Sigmoid colon (tissue), 7 donors: Measurements from ENCODE around the gene TMF1. TPM values are rescaled to one million over a fixed set of nuclear protein-coding genes. Genes with fewer than 3 reads are reported as not detected.

Experiments
- DNase-seq: peaks from one replicate; pipeline ENCODE4 v3.0.0-alpha.2; 2019
- H3K27ac ChIP-seq, 4 donors: fragments of 200-600 bp; sonication (generic); one replicate each; pipeline ENCODE4 v1.5.1; 2016 to 2019; ENCODE audit warnings: mild to moderate bottlenecking in 1 of 4
- H3K27me3 ChIP-seq, 3 donors: fragments of 200-600 bp; sonication (generic); one replicate each; pipeline ENCODE4 v1.5.1; 2019; ENCODE audit warnings: mild to moderate bottlenecking in 1 of 3
- H3K36me3 ChIP-seq, 4 donors: fragments of 200-600 bp; sonication (generic); one replicate each; pipeline ENCODE4 v1.5.1; 2016 to 2019
- H3K4me1 ChIP-seq, 4 donors: fragments of 200-600 bp; sonication (generic); one replicate each; pipeline ENCODE4 v1.5.1; 2017 to 2019
- H3K4me3 ChIP-seq, 4 donors: fragments of 200-600 bp; sonication (generic); one replicate each; pipeline ENCODE4 v1.5.1; 2017 to 2019; ENCODE audit warnings: mild to moderate bottlenecking in 2 of 4, moderate library complexity in 1 of 4
- H3K9me3 ChIP-seq, 4 donors: fragments of 200-600 bp in 3 of 4; sonication (generic) in 3 of 4; one replicate each; pipeline versions ENCODE4 v1.5.1 to v1.6.1; 2013 to 2019
- EP300 ChIP-seq, 4 donors: sonication (generic); formaldehyde crosslinking; IDR thresholded peaks; one replicate each; pipeline ENCODE4 v1.6.1; 2017; ENCODE audit warnings: antibody characterized with exemption in 4 of 4
- POLR2A ChIP-seq, 2 donors: fragments of 450-650 bp; IDR thresholded peaks; one replicate each; pipeline ENCODE4 v1.6.1; 2016; ENCODE audit warnings: antibody characterized with exemption in 2 of 2, mild to moderate bottlenecking in 2 of 2, moderate library complexity in 2 of 2
- POLR2AphosphoS5 ChIP-seq, 4 donors: sonication (generic); formaldehyde crosslinking; IDR thresholded peaks; one replicate each; pipeline ENCODE4 v1.6.1; 2017; ENCODE audit warnings: antibody characterized with exemption in 4 of 4
- WGBS, 2 donors: extraction: QIAGEN DNeasy Blood & Tissue Kit; methylation state at CpG; one replicate each; pipeline ENCODE4 v1.1.7; 2013; 5-methylcytosine and 5-hydroxymethylcytosine counted together
- intact Hi-C: fragments of 100-400 bp; cut with DNase I; formaldehyde crosslinking; loops from one replicate; pipeline ENCODE4 v1.15.1; 2023
- polyA plus RNA-seq, 3 donors: library from polyadenylated mRNA; stranded (reverse); fragments of 200-250 nt; gene quantifications; one replicate each; pipeline ENCODE4 v1.2.3, GENCODE V29; 2013
- total RNA-seq, 4 donors: library from RNA; depleted of rRNA; stranded (reverse); fragments of >200 nt; gene quantifications; one replicate each; pipeline ENCODE4 v1.1.0, GENCODE V29; 2016
- TF ChIP-seq, protein P1 (sequence below), 4 experiments: fragments of 450-650 bp in 3 of 4; fragments of 200-600 bp in 1 of 4; IDR thresholded peaks; one replicate each; pipeline ENCODE4 v1.5.1; 2016 to 2019; ENCODE audit warnings: antibody characterized with exemption in 4 of 4, mild to moderate bottlenecking in 3 of 4, moderate library complexity in 2 of 4
- donor health status: healthy with polysubstance abuse.
- donor health status: Bipolar disorder and iron deficiency.
- donor health status: healthy.

The TMF1 gene
- total and polyA plus RNA-seq, 7 donors, result 9.9 to 32.8 (median 26.9) TPM

DNA sequence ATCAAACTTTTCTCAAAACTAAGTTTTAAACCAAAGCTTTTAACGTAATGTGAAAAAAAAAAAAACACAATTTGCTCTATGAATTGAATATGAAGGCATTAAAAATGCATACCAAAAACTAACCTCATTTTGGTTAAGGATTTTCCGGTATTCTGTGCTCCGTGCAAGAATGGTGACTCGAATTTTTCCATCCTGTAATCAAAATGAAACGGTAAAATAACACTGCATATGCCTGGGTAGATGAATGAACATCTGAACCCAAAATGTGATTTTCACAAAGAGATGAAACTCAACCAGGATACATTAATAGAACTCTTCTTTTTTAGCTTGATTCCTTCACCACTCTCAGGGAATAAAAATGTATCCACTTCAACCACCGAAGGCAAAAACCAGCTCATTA is 64.8 kb downstream of the TMF1 start:
- no peak overlapping the region for H3K4me3 ChIP-seq
- TF ChIP-seq POLR2A (IDR thresholded peaks at IDR 0.05) (no peak), POLR2AphosphoS5 (IDR thresholded peaks at IDR 0.05) (no peak), EP300 (IDR thresholded peaks at IDR 0.05) (no peak)
- TF ChIP-seq, protein P1, sequence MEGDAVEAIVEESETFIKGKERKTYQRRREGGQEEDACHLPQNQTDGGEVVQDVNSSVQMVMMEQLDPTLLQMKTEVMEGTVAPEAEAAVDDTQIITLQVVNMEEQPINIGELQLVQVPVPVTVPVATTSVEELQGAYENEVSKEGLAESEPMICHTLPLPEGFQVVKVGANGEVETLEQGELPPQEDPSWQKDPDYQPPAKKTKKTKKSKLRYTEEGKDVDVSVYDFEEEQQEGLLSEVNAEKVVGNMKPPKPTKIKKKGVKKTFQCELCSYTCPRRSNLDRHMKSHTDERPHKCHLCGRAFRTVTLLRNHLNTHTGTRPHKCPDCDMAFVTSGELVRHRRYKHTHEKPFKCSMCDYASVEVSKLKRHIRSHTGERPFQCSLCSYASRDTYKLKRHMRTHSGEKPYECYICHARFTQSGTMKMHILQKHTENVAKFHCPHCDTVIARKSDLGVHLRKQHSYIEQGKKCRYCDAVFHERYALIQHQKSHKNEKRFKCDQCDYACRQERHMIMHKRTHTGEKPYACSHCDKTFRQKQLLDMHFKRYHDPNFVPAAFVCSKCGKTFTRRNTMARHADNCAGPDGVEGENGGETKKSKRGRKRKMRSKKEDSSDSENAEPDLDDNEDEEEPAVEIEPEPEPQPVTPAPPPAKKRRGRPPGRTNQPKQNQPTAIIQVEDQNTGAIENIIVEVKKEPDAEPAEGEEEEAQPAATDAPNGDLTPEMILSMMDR (IDR thresholded peaks at IDR 0.05), result no peak
- peaks cover 19 to 83% (median 38%) of the 10 kb centered on the region in 4 donors for H3K36me3 ChIP-seq
- DNase-seq, result no peak
- intact Hi-C loops, result no loop called here
- no peak overlapping the region for H3K27ac ChIP-seq
- H3K9me3 ChIP-seq, result no peaks in the 10 kb centered on the region
- no peaks in the 10 kb centered on the region for H3K4me1 ChIP-seq
- H3K27me3 ChIP-seq, result no peaks in the 10 kb centered on the region
- 89 to 92% methylated on average over 6 of the region's 6 CpGs for WGBS, 2 donors

DNA sequence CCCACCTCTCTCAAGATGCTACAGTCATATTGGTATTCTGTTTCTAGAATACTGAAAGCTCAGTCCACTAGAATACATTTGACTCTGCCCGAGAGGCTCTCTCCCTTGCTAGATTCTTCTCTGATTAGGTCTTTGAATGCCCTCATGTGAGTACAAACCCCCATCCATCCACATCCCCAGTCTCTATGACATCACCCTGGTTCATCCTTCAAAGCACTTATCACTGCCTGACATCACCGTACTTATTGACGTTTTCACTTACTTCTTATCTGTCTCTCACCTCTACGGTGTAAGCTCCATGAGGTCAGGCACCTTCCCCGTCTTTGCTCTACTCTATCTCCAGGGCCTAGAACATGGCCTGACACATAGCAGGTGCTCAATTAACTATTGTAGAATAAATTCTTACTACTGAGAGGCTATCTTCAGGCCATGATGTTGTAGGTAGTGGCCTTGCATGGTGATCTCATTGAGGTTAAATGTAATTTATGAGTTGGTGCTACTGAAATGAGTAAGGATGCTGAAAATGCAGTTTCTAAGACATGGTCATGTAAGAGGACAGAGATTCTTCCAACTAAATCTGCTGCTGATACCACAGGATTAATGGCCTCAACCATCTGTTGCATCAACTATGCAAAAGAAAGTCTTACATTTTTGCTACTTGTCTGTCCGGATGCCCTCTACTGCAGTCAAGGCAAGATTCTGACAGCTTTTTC is 65.5 kb downstream of the TMF1 start:
- Histone ChIP-seq H3K27ac (no peak overlapping the region), H3K36me3 (peaks cover 19 to 84% (median 44%) of the 10 kb centered on the region in 4 donors), H3K9me3 (no peaks in the 10 kb centered on the region), H3K27me3 (no peaks in the 10 kb centered on the region), H3K4me1 (no peaks in the 10 kb centered on the region), H3K4me3 (no peak overlapping the region)
- intact Hi-C loops, result no loop called here
- DNase-seq, result no peak
- 97 to 98% methylated on average over 6 of the region's 6 CpGs for WGBS, 2 donors
- TF ChIP-seq, protein P1 (IDR thresholded peaks at IDR 0.05), result no peak
- TF ChIP-seq POLR2AphosphoS5 (IDR thresholded peaks at IDR 0.05) (no peak), POLR2A (IDR thresholded peaks at IDR 0.05) (no peak), EP300 (IDR thresholded peaks at IDR 0.05) (no peak)

DNA sequence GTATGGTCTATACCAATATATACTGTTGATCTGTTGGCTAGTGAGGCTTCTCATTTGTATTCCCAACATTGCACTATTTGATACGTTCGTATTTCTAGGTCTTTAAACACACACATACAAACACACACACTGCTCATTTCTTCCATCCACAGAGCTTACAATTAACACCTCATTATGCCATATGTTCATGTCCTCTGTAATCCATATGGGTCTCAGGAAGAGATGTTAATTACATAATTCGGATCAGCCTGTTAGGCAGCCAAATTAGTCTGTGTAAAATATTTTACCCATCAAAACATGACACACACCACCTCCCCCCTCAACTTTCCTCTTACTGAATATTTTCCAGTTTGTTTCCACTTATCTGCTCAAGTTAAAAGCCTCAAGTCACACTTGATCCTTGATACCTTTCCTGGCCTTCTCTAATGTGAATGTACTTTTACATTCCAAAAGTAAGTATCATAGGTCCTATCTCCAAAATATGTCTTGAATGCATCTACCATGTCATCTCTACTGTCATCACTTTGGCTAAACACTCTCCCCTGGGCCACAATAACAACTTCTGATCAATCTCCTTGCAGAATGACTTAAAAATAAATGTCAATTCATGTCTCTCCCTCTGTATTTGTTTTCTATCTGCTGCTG is 66.9 kb downstream of the TMF1 start:
- intact Hi-C loops, result no loop called here
- whole genome bisulfite sequencing, 2 donors, result 58 to 90% methylated on average over 3 of the region's 3 CpGs

DNA sequence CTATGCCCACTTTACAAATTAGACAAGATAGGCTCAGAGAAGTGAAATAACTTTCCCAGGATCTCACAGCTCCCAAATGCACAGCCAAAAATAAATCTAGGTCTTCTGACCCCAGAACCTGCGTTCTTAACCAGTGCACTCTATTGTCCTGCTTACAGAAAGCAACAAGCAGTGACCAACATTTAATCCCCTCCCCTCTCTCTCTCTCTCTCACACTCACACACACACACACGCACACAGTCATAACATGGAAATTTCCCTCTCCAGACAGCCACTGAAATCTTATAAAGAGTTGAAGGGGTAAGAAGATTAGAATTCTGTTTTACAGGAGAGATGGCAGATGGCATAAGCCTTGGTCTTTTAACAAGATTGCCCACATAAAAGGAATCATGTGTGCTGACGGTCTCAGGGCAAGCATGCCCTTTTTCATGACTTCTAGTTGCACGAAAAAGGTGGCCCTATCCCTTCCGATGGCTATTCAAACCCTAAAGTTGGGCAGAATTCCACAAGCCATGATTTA is 68.1 kb downstream of the TMF1 start:
- H3K36me3 ChIP-seq, result peaks cover 16 to 100% (median 64%) of the 10 kb centered on the region in 4 donors

More for the DNA sequence above, 66.9 kb downstream of the TMF1 start:
- no peak for DNase-seq
- Histone ChIP-seq H3K36me3 (peaks cover 16 to 90% (median 57%) of the 10 kb centered on the region in 4 donors), H3K4me1 (no peaks in the 10 kb centered on the region), H3K27me3 (no peaks in the 10 kb centered on the region), H3K4me3 (no peak overlapping the region), H3K27ac (no peak overlapping the region), H3K9me3 (no peaks in the 10 kb centered on the region)
- TF ChIP-seq POLR2A (IDR thresholded peaks at IDR 0.05), result no peak
- TF ChIP-seq EP300 (IDR thresholded peaks at IDR 0.05), result no peak
- TF ChIP-seq, protein P1 (IDR thresholded peaks at IDR 0.05), result no peak
- no peak for TF ChIP-seq POLR2AphosphoS5 (IDR thresholded peaks at IDR 0.05)

More for the DNA sequence above, 68.1 kb downstream of the TMF1 start:
- TF ChIP-seq POLR2AphosphoS5 (IDR thresholded peaks at IDR 0.05), result no peak
- no peak for TF ChIP-seq POLR2A (IDR thresholded peaks at IDR 0.05)
- no peak for TF ChIP-seq EP300 (IDR thresholded peaks at IDR 0.05)
- TF ChIP-seq, protein P1 (IDR thresholded peaks at IDR 0.05), result no peak
- H3K9me3 ChIP-seq, result no peaks in the 10 kb centered on the region
- no peaks in the 10 kb centered on the region for H3K27me3 ChIP-seq
- DNase-seq, result no peak
- 87 to 96% methylated on average over 5 of the region's 5 CpGs for WGBS, 2 donors
- H3K4me3 ChIP-seq, result no peak overlapping the region
- no peak overlapping the region for H3K27ac ChIP-seq
- H3K4me1 ChIP-seq, result no peaks in the 10 kb centered on the region
- intact Hi-C loops, result no loop called here
